Stimulated activated naive CD8-positive, alpha-beta T cell treated with anti-CD3 and anti-CD28 coated beads, Interleukin-15, Interleukin-2, amounts not matched to agents 100 ng/mL and 50 ng/mL, for 24 hours (primary cell): ENCODE measurements around the gene GALNT17.

ENCODE experiments used
- H3K27ac Mint-ChIP-seq: one replicate; pipeline ENCODE4 v1.8.0; 2021; ENCODE audit warnings: mild to moderate bottlenecking, mixed read lengths
- H3K27me3 Mint-ChIP-seq: one replicate; pipeline ENCODE4 v1.8.0; 2021; ENCODE audit warnings: mixed read lengths
- H3K36me3 Mint-ChIP-seq: one replicate; pipeline ENCODE4 v1.8.0; 2021; ENCODE audit warnings: low read depth, mixed read lengths
- H3K4me1 Mint-ChIP-seq: one replicate; pipeline ENCODE4 v1.8.0; 2021; ENCODE audit warnings: low read depth, mixed read lengths
- H3K4me3 Mint-ChIP-seq: one replicate; pipeline ENCODE4 v1.8.0; 2021; ENCODE audit warnings: mild to moderate bottlenecking, mixed read lengths
- H3K9me3 Mint-ChIP-seq: one replicate; pipeline ENCODE4 v1.8.0; 2021; ENCODE audit warnings: mixed read lengths

The GALNT17 gene

DNA sequence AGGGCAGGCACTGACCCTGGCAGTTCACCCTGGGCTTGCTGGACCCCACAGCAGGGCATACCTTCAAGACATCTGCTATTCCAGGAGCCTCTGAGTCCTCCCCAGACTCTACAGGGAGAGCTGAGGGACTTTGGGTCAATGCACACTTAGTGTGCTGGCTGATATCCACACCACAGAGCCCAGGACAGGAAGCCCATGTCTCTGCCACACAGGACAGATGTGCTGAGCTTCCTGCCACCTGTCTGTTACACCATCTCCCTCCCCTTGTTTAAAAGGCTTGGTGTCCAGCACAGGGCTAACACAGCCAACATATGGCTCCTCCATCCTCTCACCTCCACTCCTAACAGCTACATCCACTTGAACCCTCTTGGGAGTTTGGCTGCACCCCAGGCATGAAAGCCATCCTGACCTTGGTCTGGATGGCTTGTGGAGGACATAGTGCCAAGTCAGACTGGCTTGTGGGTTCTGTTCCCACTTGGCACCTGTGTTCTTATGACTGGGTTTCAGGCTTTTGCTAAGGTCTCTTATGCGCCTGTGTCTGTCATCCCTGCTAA, 529.8 kb downstream of the GALNT17 start:
- no peaks in the 10 kb centered on the region for H3K27me3 Mint-ChIP-seq
- H3K4me1 Mint-ChIP-seq, result no peaks in the 10 kb centered on the region
- H3K36me3 Mint-ChIP-seq, result no peaks in the 10 kb centered on the region
- no peak overlapping the region for H3K27ac Mint-ChIP-seq
- peaks cover 11% of the 10 kb centered on the region for H3K9me3 Mint-ChIP-seq
- no peak overlapping the region for H3K4me3 Mint-ChIP-seq

DNA sequence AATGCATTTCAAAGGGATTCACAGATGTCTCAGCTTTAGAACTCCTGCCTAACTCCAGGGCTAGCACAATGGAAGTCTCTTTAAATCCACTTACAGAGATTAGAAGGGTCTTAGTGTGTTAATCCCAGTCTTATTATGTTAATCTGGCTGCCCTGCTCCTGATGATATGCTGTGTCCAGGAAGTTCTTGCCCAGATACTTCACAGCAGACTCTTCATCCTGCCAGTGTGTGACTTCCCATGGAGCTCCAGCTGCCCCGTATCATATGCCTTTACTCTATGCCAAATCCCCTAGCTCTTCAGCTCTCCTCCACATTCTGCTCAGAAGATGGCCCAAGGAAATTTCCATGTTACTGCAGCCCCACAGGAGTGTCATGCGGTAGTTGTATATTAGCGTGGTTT, 533.8 kb downstream of the GALNT17 start:
- Mint-ChIP-seq H3K27ac (no peak overlapping the region), H3K9me3 (peaks cover 5% of the 10 kb centered on the region), H3K36me3 (no peaks in the 10 kb centered on the region)

GRCh38 chr7:71668572-71668971, 536.6 kb downstream of the GALNT17 start:
- H3K9me3 Mint-ChIP-seq, result no peaks in the 10 kb centered on the region
- no peak overlapping the region for H3K27ac Mint-ChIP-seq
- H3K27me3 Mint-ChIP-seq, result no peaks in the 10 kb centered on the region
- no peaks in the 10 kb centered on the region for H3K36me3 Mint-ChIP-seq
- H3K4me1 Mint-ChIP-seq, result no peaks in the 10 kb centered on the region
- H3K4me3 Mint-ChIP-seq, result no peak overlapping the region

More for the DNA sequence above, 533.8 kb downstream of the GALNT17 start:
- Mint-ChIP-seq H3K27me3 (no peaks in the 10 kb centered on the region), H3K4me1 (no peaks in the 10 kb centered on the region), H3K4me3 (no peak overlapping the region)

- no peaks in the 10 kb centered on the region for H3K36me3 Mint-ChIP-seq
- H3K9me3 Mint-ChIP-seq, result no peaks in the 10 kb centered on the region
- no peaks in the 10 kb centered on the region for H3K4me1 Mint-ChIP-seq
- no peak overlapping the region for H3K4me3 Mint-ChIP-seq
- no peaks in the 10 kb centered on the region for H3K27me3 Mint-ChIP-seq
- no peak overlapping the region for H3K27ac Mint-ChIP-seq
These were observed 547.5 kb downstream of the GALNT17 start for GRCh38 chr7:71679480-71679879.

GRCh38 chr7:71682181-71682580, 550.2 kb downstream of the GALNT17 start:
- Mint-ChIP-seq H3K27me3 (no peaks in the 10 kb centered on the region), H3K4me3 (no peak overlapping the region), H3K9me3 (no peaks in the 10 kb centered on the region), H3K36me3 (no peaks in the 10 kb centered on the region), H3K4me1 (no peaks in the 10 kb centered on the region), H3K27ac (no peak overlapping the region)

DNA sequence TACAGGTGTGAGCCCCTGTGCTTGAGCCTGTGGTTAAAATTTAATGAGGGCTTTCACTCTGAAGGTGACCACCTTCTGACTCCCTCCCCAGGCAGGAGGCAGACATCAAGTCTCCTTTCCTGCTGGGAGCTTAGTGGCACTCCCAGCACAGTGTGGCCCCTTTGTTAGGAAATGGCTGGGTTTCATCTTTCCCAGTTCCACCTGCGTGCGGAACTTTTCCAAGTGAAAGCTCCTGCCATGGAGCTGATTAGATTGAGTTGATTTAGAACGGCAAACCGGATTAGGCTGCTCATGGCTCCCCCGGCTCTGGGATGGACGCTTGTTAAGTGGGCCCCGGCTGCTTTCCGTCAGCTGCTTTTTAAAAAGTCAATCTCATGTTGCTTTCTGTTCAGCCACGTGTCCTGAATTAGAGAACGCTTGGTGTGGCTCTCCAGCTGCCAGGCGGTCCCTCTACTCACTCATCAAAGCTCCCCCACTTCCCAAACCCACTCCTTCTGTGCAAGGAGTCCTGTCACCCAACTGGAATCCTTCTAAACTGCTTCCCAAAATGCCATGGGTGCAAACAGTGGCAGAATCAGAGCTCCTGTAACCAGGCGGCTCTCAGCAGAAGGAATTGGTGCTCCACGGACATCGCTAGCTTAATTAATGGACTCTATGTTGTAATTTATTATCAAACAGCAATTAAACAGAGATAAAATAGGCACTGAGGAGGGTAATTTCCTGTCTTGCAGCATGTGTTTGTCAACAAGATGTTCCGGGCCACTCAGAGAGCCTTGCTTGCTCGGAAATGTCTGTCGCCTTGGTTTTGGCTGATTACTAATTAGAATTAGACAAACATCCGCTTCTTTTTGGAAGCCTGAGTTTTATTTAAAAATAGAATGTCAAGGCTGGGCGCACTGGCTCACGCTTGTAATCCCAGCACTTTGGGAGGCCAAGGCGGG, 551.2 kb downstream of the GALNT17 start:
- Mint-ChIP-seq H3K4me3 (no peak overlapping the region), H3K9me3 (peaks cover 3% of the 10 kb centered on the region), H3K27me3 (peaks cover 3% of the 10 kb centered on the region), H3K4me1 (no peaks in the 10 kb centered on the region), H3K27ac (no peak overlapping the region), H3K36me3 (no peaks in the 10 kb centered on the region)

GRCh38 chr7:71687286-71687685, 555.3 kb downstream of the GALNT17 start:
- Mint-ChIP-seq H3K27me3 (peaks cover 5% of the 10 kb centered on the region), H3K4me3 (no peak overlapping the region), H3K27ac (no peak overlapping the region)

GRCh38 chr7:71687831-71688599, 556.1 kb downstream of the GALNT17 start:
- Mint-ChIP-seq H3K36me3 (no peaks in the 10 kb centered on the region), H3K27ac (no peak overlapping the region), H3K27me3 (peaks cover 5% of the 10 kb centered on the region), H3K4me3 (no peak overlapping the region), H3K9me3 (peaks cover 15% of the 10 kb centered on the region), H3K4me1 (no peaks in the 10 kb centered on the region)

More at GRCh38 chr7:71687286-71687685, 555.3 kb downstream of the GALNT17 start:
- no peaks in the 10 kb centered on the region for H3K4me1 Mint-ChIP-seq
- peaks cover 15% of the 10 kb centered on the region for H3K9me3 Mint-ChIP-seq
- H3K36me3 Mint-ChIP-seq, result no peaks in the 10 kb centered on the region

GRCh38 chr7:71691538-71691937, 559.6 kb downstream of the GALNT17 start:
- Mint-ChIP-seq H3K4me1 (no peaks in the 10 kb centered on the region), H3K4me3 (no peak overlapping the region), H3K27me3 (peaks cover 5% of the 10 kb centered on the region)

DNA sequence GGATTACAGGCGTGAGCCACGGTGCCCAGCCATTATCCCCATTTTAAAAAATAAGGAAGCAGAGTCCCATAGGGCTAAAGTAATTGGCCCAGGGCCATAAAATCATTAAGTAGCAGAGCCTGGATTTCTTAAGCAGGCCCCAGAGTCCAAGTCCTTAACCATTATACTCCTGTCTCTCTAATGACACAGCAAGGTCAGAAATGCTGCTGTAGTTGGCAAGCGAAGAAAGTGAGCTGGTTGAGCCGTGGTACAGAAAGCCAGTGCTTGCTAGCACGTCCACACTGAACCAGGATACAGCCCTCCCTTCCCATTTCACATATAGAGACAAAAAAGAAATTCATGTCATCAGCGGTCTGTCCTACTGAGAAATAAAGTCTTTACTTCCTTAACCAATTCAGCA, 562.7 kb downstream of the GALNT17 start:
- Mint-ChIP-seq H3K36me3 (no peaks in the 10 kb centered on the region), H3K9me3 (peaks cover 12% of the 10 kb centered on the region), H3K27ac (no peak overlapping the region)

More at GRCh38 chr7:71691538-71691937, 559.6 kb downstream of the GALNT17 start:
- Mint-ChIP-seq H3K9me3 (peaks cover 15% of the 10 kb centered on the region), H3K27ac (peak overlapping the region; percentile 49), H3K36me3 (no peaks in the 10 kb centered on the region)

DNA sequence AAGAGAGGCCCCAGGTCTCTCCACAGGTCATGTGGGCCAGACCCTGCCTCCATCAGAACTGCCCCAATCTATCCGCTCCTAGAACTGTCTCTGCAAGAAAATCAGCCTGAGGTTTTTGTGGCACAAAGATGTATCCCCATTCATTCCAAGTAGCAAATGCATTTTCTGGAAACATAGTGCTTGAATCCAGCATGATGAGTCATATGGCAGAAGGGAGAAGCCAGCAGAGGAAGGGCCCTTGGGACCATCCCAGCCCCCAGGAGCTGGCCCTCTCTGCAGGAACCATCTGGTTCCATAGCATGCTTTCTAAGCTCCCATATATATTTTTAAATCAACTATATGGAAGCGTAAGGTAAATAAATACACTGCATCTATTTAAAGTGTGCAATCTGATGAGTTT, 563.2 kb downstream of the GALNT17 start:
- no peaks in the 10 kb centered on the region for H3K4me1 Mint-ChIP-seq
- no peak overlapping the region for H3K4me3 Mint-ChIP-seq
- no peaks in the 10 kb centered on the region for H3K27me3 Mint-ChIP-seq
- H3K9me3 Mint-ChIP-seq, result peaks cover 13% of the 10 kb centered on the region
- no peaks in the 10 kb centered on the region for H3K36me3 Mint-ChIP-seq
- no peak overlapping the region for H3K27ac Mint-ChIP-seq

More for the DNA sequence above, 562.7 kb downstream of the GALNT17 start:
- H3K27me3 Mint-ChIP-seq, result no peaks in the 10 kb centered on the region
- no peak overlapping the region for H3K4me3 Mint-ChIP-seq
- H3K4me1 Mint-ChIP-seq, result no peaks in the 10 kb centered on the region

GRCh38 chr7:71696511-71696910, 564.6 kb downstream of the GALNT17 start:
- Mint-ChIP-seq H3K27me3 (no peaks in the 10 kb centered on the region), H3K27ac (no peak overlapping the region), H3K4me3 (no peak overlapping the region), H3K36me3 (no peaks in the 10 kb centered on the region), H3K4me1 (no peaks in the 10 kb centered on the region), H3K9me3 (peaks cover 20% of the 10 kb centered on the region)

GRCh38 chr7:71697400-71697799, 565.5 kb downstream of the GALNT17 start:
- H3K4me1 Mint-ChIP-seq, result no peaks in the 10 kb centered on the region
- no peaks in the 10 kb centered on the region for H3K36me3 Mint-ChIP-seq
- no peaks in the 10 kb centered on the region for H3K27me3 Mint-ChIP-seq
- H3K4me3 Mint-ChIP-seq, result no peak overlapping the region
- peaks cover 26% of the 10 kb centered on the region for H3K9me3 Mint-ChIP-seq
- H3K27ac Mint-ChIP-seq, result no peak overlapping the region

DNA sequence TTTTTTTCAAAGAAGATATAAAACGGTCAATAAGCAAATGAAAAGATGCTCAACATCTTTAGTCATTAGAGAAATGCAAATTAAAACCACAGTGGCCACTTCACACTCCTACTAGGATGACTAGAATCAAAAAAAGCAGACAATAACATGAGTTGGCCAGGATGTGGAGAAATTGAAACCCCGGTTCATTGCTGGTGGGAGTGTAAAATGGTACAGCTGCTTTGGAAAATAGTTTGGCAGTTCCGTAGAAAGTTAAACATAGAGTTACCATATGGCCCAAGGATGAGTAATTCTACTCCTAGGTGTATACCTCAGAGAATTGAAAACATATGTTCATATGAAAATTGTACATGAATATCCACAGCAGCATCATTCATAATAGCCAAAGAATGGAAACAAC, 573.3 kb downstream of the GALNT17 start:
- Mint-ChIP-seq H3K4me3 (no peak overlapping the region), H3K4me1 (no peaks in the 10 kb centered on the region), H3K36me3 (no peaks in the 10 kb centered on the region), H3K9me3 (peaks cover 30% of the 10 kb centered on the region), H3K27ac (no peak overlapping the region), H3K27me3 (no peaks in the 10 kb centered on the region)
